Measurements from ENCODE around the gene C19orf33.
"Not testable (repeated sequence)": the region's sequence is repeated elsewhere in the genome, so short reads cannot be mapped to it uniquely, and the experiment has no call there.

The C19orf33 gene

GRCh38 chr19:38303517-38304351, at the start of gene C19orf33:
Gene C19orf33, plus strand, starts transcription at chr19:38304251. Its CDS starts 11 bp downstream, at chr19:38304262.
- no peak within 1 kb of the TSS for H3K27ac ChIP-seq (ENCODE audit: low read depth, low read length)
- no peaks in the 10 kb centered on the region for H3K27me3 ChIP-seq (ENCODE audit: control insufficient read depth in 1 of 2, insufficient read depth in 2 of 2, low read length in 2 of 2)
- H3K36me3 ChIP-seq (ENCODE audit: insufficient read depth, low read length), result peaks cover 14% of the 10 kb centered on the region
- no peak within 1 kb of the TSS for H3K4me3 ChIP-seq (ENCODE audit: low read depth in 1 of 2, low read length in 2 of 2)
- H3K9me3 ChIP-seq (ENCODE audit: low read length), result no peaks in the 10 kb centered on the region
- no peaks in the 10 kb centered on the region for H3K4me1 ChIP-seq (ENCODE audit: insufficient read depth, low read length)
- H3K9ac ChIP-seq (ENCODE audit: low read length), result no peak within 1 kb of the TSS

- H3K9ac ChIP-seq (ENCODE audit: low read length), result peak overlapping the region; percentile 70
- H3K27ac ChIP-seq (ENCODE audit: low read depth, low read length), result peak overlapping the region; percentile 95
- H3K27me3 ChIP-seq (ENCODE audit: control insufficient read depth in 1 of 2, insufficient read depth in 2 of 2, low read length in 2 of 2), result peaks cover 0 to 9% of the 10 kb centered on the region in 2 donors
- H3K9me3 ChIP-seq (ENCODE audit: low read length), result no peaks in the 10 kb centered on the region
- peaks cover 29% of the 10 kb centered on the region for H3K4me1 ChIP-seq (ENCODE audit: insufficient read depth, low read length)
- H3K36me3 ChIP-seq (ENCODE audit: insufficient read depth, low read length), result no peaks in the 10 kb centered on the region
- peak overlapping the region; percentile 77 to 85 for H3K4me3 ChIP-seq (ENCODE audit: low read depth in 1 of 2, low read length in 2 of 2)
Observed at GRCh38 chr19:38255383-38256014, 48.6 kb upstream of the C19orf33 start.

- H3K27ac ChIP-seq (ENCODE audit: low read depth, low read length); H3K4me3 ChIP-seq (ENCODE audit: low read depth in 1 of 2, low read length in 2 of 2); H3K9ac ChIP-seq (ENCODE audit: low read length); H3K36me3 ChIP-seq (ENCODE audit: insufficient read depth, low read length); H3K9me3 ChIP-seq (ENCODE audit: low read length): not testable (repeated sequence)
- H3K4me1 ChIP-seq (ENCODE audit: insufficient read depth, low read length), result peaks cover 12% of the 10 kb centered on the region
- peaks cover 0 to 11% of the 10 kb centered on the region in 2 donors for H3K27me3 ChIP-seq (ENCODE audit: control insufficient read depth in 1 of 2, insufficient read depth in 2 of 2, low read length in 2 of 2)
Observed at GRCh38 chr19:38261942-38262341, 42.1 kb upstream of the C19orf33 start.

- no peak overlapping the region for H3K9ac ChIP-seq (ENCODE audit: low read length)
- H3K27me3 ChIP-seq (ENCODE audit: control insufficient read depth in 1 of 2, insufficient read depth in 2 of 2, low read length in 2 of 2), result peaks cover 0 to 11% of the 10 kb centered on the region in 2 donors
- H3K27ac ChIP-seq (ENCODE audit: low read depth, low read length), result no peak overlapping the region
- H3K4me3 ChIP-seq (ENCODE audit: low read depth in 1 of 2, low read length in 2 of 2), result no peak overlapping the region
- peaks cover 16% of the 10 kb centered on the region for H3K4me1 ChIP-seq (ENCODE audit: insufficient read depth, low read length)
- H3K9me3 ChIP-seq (ENCODE audit: low read length), result no peaks in the 10 kb centered on the region
- no peaks in the 10 kb centered on the region for H3K36me3 ChIP-seq (ENCODE audit: insufficient read depth, low read length)
Observed at GRCh38 chr19:38262585-38263268, 41.3 kb upstream of the C19orf33 start.

- peak overlapping the region; percentile 85 for H3K27ac ChIP-seq (ENCODE audit: low read depth, low read length)
- H3K4me1 ChIP-seq (ENCODE audit: insufficient read depth, low read length), result peaks cover 16% of the 10 kb centered on the region
- H3K9ac ChIP-seq (ENCODE audit: low read length), result no peak overlapping the region
Observed at GRCh38 chr19:38263689-38264485, 40.2 kb upstream of the C19orf33 start.

GRCh38 chr19:38264486-38265212, 39.4 kb upstream of the C19orf33 start, which contains the start of gene SPINT2:
Gene SPINT2, plus strand, starts transcription at chr19:38264573. Its CDS starts 320 bp downstream, at chr19:38264893.
- Histone ChIP-seq H3K27me3 (ENCODE audit: control insufficient read depth in 1 of 2, insufficient read depth in 2 of 2, low read length in 2 of 2) (peaks cover 0 to 11% of the 10 kb centered on the region in 2 donors), H3K36me3 (ENCODE audit: insufficient read depth, low read length) (no peaks in the 10 kb centered on the region), H3K4me3 (ENCODE audit: low read depth in 1 of 2, low read length in 2 of 2) (peak within 1 kb of the TSS; percentile 50 to 80), H3K27ac (ENCODE audit: low read depth, low read length) (peak within 1 kb of the TSS; percentile 85), H3K9ac (ENCODE audit: low read length) (no peak within 1 kb of the TSS), H3K9me3 (ENCODE audit: low read length) (no peaks in the 10 kb centered on the region), H3K4me1 (ENCODE audit: insufficient read depth, low read length) (peaks cover 16% of the 10 kb centered on the region)

More at GRCh38 chr19:38263689-38264485, 40.2 kb upstream of the C19orf33 start:
- peak overlapping the region; percentile 50 to 80 for H3K4me3 ChIP-seq (ENCODE audit: low read depth in 1 of 2, low read length in 2 of 2)
- no peaks in the 10 kb centered on the region for H3K36me3 ChIP-seq (ENCODE audit: insufficient read depth, low read length)
- H3K9me3 ChIP-seq (ENCODE audit: low read length), result no peaks in the 10 kb centered on the region
- H3K27me3 ChIP-seq (ENCODE audit: control insufficient read depth in 1 of 2, insufficient read depth in 2 of 2, low read length in 2 of 2), result peaks cover 0 to 11% of the 10 kb centered on the region in 2 donors

GRCh38 chr19:38265213-38265861, 38.7 kb upstream of the C19orf33 start:
- Histone ChIP-seq H3K4me3 (ENCODE audit: low read depth in 1 of 2, low read length in 2 of 2) (peak overlapping the region in 1 of 2 donors; percentile 50), H3K4me1 (ENCODE audit: insufficient read depth, low read length) (peaks cover 16% of the 10 kb centered on the region), H3K27ac (ENCODE audit: low read depth, low read length) (peak overlapping the region; percentile 85), H3K27me3 (ENCODE audit: control insufficient read depth in 1 of 2, insufficient read depth in 2 of 2, low read length in 2 of 2) (peaks cover 0 to 11% of the 10 kb centered on the region in 2 donors), H3K9ac (ENCODE audit: low read length) (no peak overlapping the region), H3K9me3 (ENCODE audit: low read length) (no peaks in the 10 kb centered on the region), H3K36me3 (ENCODE audit: insufficient read depth, low read length) (no peaks in the 10 kb centered on the region)

- peak overlapping the region; percentile 85 for H3K27ac ChIP-seq (ENCODE audit: low read depth, low read length)
- H3K27me3 ChIP-seq (ENCODE audit: control insufficient read depth in 1 of 2, insufficient read depth in 2 of 2, low read length in 2 of 2), result peaks cover 0 to 11% of the 10 kb centered on the region in 2 donors
- no peak overlapping the region for H3K4me3 ChIP-seq (ENCODE audit: low read depth in 1 of 2, low read length in 2 of 2)
- H3K9me3 ChIP-seq (ENCODE audit: low read length), result no peaks in the 10 kb centered on the region
- peaks cover 16% of the 10 kb centered on the region for H3K4me1 ChIP-seq (ENCODE audit: insufficient read depth, low read length)
- no peak overlapping the region for H3K9ac ChIP-seq (ENCODE audit: low read length)
- H3K36me3 ChIP-seq (ENCODE audit: insufficient read depth, low read length), result no peaks in the 10 kb centered on the region
Observed at GRCh38 chr19:38265921-38266429, 38.1 kb upstream of the C19orf33 start.

- Histone ChIP-seq H3K9ac (ENCODE audit: low read length) (no peak overlapping the region), H3K27me3 (ENCODE audit: control insufficient read depth in 1 of 2, insufficient read depth in 2 of 2, low read length in 2 of 2) (peaks cover 0 to 11% of the 10 kb centered on the region in 2 donors), H3K4me1 (ENCODE audit: insufficient read depth, low read length) (peaks cover 16% of the 10 kb centered on the region), H3K9me3 (ENCODE audit: low read length) (no peaks in the 10 kb centered on the region), H3K27ac (ENCODE audit: low read depth, low read length) (peak overlapping the region; percentile 54), H3K4me3 (ENCODE audit: low read depth in 1 of 2, low read length in 2 of 2) (no peak overlapping the region), H3K36me3 (ENCODE audit: insufficient read depth, low read length) (no peaks in the 10 kb centered on the region)
Observed at GRCh38 chr19:38266981-38267597, 37.0 kb upstream of the C19orf33 start.
